Keratinocyte (primary cell): ENCODE measurements around the gene ENPP4. TPM values are rescaled to one million over a fixed set of nuclear protein-coding genes. Genes with fewer than 3 reads are reported as not detected.

ENCODE experiments used
- DNase-seq: peaks from one replicate; pipeline ENCODE4 v3.0.0-alpha.2; 2011; ENCODE audit warnings: low read depth, missing footprints, low spot score
- FAIRE-seq: peaks from 2 replicates; lab custom pipeline; 2011; peaks lifted over from hg19 to GRCh38; lab: Jason Lieb, UNC
- H2AFZ ChIP-seq: 2 replicates; pipeline ENCODE4 v1.6.0; 2012; ENCODE audit warnings: low read length, control low read depth, inconsistent platforms; ENCODE audit not compliant: control insufficient read depth
- H3K27ac ChIP-seq: 2 replicates; pipeline ENCODE4 v1.5.1; 2011; ENCODE audit warnings: low read length; ENCODE audit not compliant: control insufficient read depth, insufficient read depth
- H3K27me3 ChIP-seq: 3 replicates; pipeline ENCODE4 v1.6.0; 2011; ENCODE audit warnings: low read length; ENCODE audit not compliant: control insufficient read depth, insufficient read depth; ENCODE audit errors: extremely low read depth
- H3K36me3 ChIP-seq, 2 experiments: 2 replicates in 1 of 2; 3 replicates in 1 of 2; pipeline ENCODE4 v1.5.1; 2011; ENCODE audit warnings: low read length in 2 of 2, mild to moderate bottlenecking in 1 of 2; ENCODE audit not compliant: control insufficient read depth in 2 of 2, insufficient read depth in 2 of 2; ENCODE audit errors: extremely low read depth in 1 of 2
- H3K4me1 ChIP-seq: 3 replicates; pipeline ENCODE4 v1.5.1; 2011; ENCODE audit warnings: low read length; ENCODE audit not compliant: control insufficient read depth, insufficient read depth; ENCODE audit errors: extremely low read depth
- H3K4me2 ChIP-seq: 3 replicates; pipeline ENCODE4 v1.6.0; 2011; ENCODE audit warnings: low read depth, low read length; ENCODE audit not compliant: control insufficient read depth, insufficient read depth; ENCODE audit errors: extremely low read depth
- H3K4me3 ChIP-seq, 3 experiments: fragments of 200-600 bp in 1 of 3; sonication (generic) in 1 of 3; 2 replicates in 2 of 3; 3 replicates in 1 of 3; pipeline ENCODE4 v1.5.1; 2011 to 2016; ENCODE audit warnings: low read length in 3 of 3, mild to moderate bottlenecking in 3 of 3, control low read depth in 2 of 3, inconsistent platforms in 1 of 3, low read depth in 1 of 3, mixed read lengths in 1 of 3, mixed run types in 1 of 3, moderate library complexity in 1 of 3; ENCODE audit not compliant: control insufficient read depth in 2 of 3, insufficient read depth in 2 of 3; ENCODE audit errors: extremely low read depth in 1 of 3
- H3K79me2 ChIP-seq: 2 replicates; pipeline ENCODE4 v1.6.0; 2012; ENCODE audit warnings: low read length; ENCODE audit not compliant: control insufficient read depth, insufficient read depth
- H3K9ac ChIP-seq: 3 replicates; pipeline ENCODE4 v1.6.0; 2011; ENCODE audit warnings: low read length; ENCODE audit not compliant: control insufficient read depth, insufficient read depth; ENCODE audit errors: extremely low read depth
- H3K9me1 ChIP-seq: 3 replicates; pipeline ENCODE4 v1.6.0; 2011; ENCODE audit warnings: low read length; ENCODE audit not compliant: control insufficient read depth, insufficient read depth; ENCODE audit errors: extremely low read depth
- H3K9me3 ChIP-seq: 2 replicates; pipeline ENCODE4 v1.5.1; 2012; ENCODE audit warnings: low read depth, low read length; ENCODE audit not compliant: control insufficient read depth
- H4K20me1 ChIP-seq: 3 replicates; pipeline ENCODE4 v1.6.0; 2011; ENCODE audit warnings: low read length; ENCODE audit not compliant: control insufficient read depth, insufficient read depth; ENCODE audit errors: extremely low read depth
- EZH2 ChIP-seq: IDR thresholded peaks from one replicate; pipeline ENCODE4 v1.6.1; 2012; ENCODE audit warnings: inconsistent platforms, mild to moderate bottlenecking, low read length, moderate library complexity
- dilution Hi-C: fragments of 300-500 bp; cut with MboI; formaldehyde crosslinking; loops from one replicate; pipeline ENCODE4 v1.7.0; 2020; ENCODE audit warnings: low sequenced_read_pairs; ENCODE audit not compliant: extremely low pct_ligation_motif_present
- polyA plus RNA-seq, 5 experiments: library from polyadenylated mRNA; depleted of rRNA in 3 of 5; stranded (reverse) in 3 of 5; stranded (forward) in 1 of 5; unstranded in 1 of 5; fragments of >200 nt; gene quantifications; 1 replicate in 1 of 5; 2 replicates in 3 of 5; 3 replicates in 1 of 5; pipeline versions ENCODE4 v1.2.1 to v1.2.3, GENCODE V29; 2011 to 2012; ENCODE audit warnings: missing spikeins in 2 of 5, low read depth in 1 of 5, low replicate concordance in 1 of 5
- TF ChIP-seq, protein P1 (sequence below), 3 experiments: IDR thresholded peaks in 1 of 3; conservative IDR thresholded peaks in 1 of 3; optimal IDR thresholded peaks in 1 of 3; 2 replicates in 2 of 3; 3 replicates in 1 of 3; pipeline versions ENCODE3 to v1.5.1; 2011; ENCODE audit warnings: low read length in 3 of 3, mild to moderate bottlenecking in 3 of 3, moderate library complexity in 2 of 3, control low read depth in 1 of 3, inconsistent platforms in 1 of 3; ENCODE audit not compliant: insufficient read depth in 2 of 3; ENCODE audit errors: extremely low read depth in 1 of 3

Gene ENPP4
- polyA plus RNA-seq, 1 donor (not counting 4 experiments of a cell fraction or from before 2014, with no cell fraction given): 0.01 TPM

DNA sequence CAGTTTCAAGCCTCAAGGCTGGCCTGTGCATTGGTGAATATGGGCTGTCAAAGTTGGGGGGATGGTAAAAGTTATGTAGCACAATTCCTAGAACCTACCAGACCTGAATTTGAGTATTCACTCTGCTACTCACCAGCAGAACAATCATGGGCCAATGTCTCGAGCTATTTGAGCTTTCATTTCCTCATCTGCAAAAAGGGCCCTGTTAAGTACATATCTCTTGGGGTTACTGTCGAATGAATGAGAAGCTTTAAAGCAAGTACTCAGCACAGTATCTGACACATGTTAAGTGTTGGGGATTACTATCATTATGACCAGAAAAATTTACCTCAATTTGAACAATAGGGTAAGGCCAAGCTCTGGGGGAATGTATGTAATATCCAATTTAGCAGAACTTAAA lies 13.5 kb upstream of the ENPP4 start:
- no peaks in the 10 kb centered on the region for H3K9me3 ChIP-seq
- H3K9ac ChIP-seq: no peak overlapping the region
- H4K20me1 ChIP-seq: no peaks in the 10 kb centered on the region
- H2AFZ ChIP-seq: no peak overlapping the region
- FAIRE-seq (no peak), DNase-seq (no peak)
- dilution Hi-C loops: no loop called here
- no peak overlapping the region for H3K4me2 ChIP-seq
- H3K79me2 ChIP-seq: no peaks in the 10 kb centered on the region
- no peaks in the 10 kb centered on the region for H3K4me1 ChIP-seq
- H3K4me3 ChIP-seq: no peak overlapping the region
- H3K36me3 ChIP-seq: no peaks in the 10 kb centered on the region
- H3K27ac ChIP-seq: no peak overlapping the region
- no peaks in the 10 kb centered on the region for H3K27me3 ChIP-seq
- no peak for TF ChIP-seq EZH2
- TF ChIP-seq, protein P1, sequence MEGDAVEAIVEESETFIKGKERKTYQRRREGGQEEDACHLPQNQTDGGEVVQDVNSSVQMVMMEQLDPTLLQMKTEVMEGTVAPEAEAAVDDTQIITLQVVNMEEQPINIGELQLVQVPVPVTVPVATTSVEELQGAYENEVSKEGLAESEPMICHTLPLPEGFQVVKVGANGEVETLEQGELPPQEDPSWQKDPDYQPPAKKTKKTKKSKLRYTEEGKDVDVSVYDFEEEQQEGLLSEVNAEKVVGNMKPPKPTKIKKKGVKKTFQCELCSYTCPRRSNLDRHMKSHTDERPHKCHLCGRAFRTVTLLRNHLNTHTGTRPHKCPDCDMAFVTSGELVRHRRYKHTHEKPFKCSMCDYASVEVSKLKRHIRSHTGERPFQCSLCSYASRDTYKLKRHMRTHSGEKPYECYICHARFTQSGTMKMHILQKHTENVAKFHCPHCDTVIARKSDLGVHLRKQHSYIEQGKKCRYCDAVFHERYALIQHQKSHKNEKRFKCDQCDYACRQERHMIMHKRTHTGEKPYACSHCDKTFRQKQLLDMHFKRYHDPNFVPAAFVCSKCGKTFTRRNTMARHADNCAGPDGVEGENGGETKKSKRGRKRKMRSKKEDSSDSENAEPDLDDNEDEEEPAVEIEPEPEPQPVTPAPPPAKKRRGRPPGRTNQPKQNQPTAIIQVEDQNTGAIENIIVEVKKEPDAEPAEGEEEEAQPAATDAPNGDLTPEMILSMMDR (optimal IDR thresholded peaks at IDR 0.05 in 1 of 3, IDR thresholded peaks at IDR 0.05 in 1 of 3, conservative IDR thresholded peaks at IDR 0.05 in 1 of 3; ENCODE audit: extremely low read depth in 1 of 3, insufficient read depth in 2 of 3, low read length in 3 of 3): no peak
- H3K9me1 ChIP-seq: no peaks in the 10 kb centered on the region

DNA sequence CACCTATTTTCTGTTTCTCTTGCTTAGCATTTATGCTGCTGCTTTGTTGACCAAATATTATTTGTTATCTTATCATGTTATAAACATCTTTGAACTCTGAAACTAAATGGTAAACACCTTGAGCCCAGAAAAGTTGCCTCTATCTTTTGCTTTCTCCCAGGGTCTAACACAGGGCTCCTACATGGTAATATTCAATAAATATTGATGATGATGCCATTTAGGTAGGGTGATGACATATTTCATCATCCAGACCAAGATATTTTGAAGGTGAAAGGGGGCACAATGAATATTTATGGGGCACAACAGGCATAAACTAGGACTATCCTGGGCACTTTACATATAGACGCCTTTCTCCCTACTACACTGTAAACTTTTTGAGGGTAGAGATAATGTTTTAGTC lies 11.6 kb upstream of the ENPP4 start:
- no peak overlapping the region for H2AFZ ChIP-seq
- H3K4me2 ChIP-seq: no peak overlapping the region
- no peaks in the 10 kb centered on the region for H3K36me3 ChIP-seq
- no peaks in the 10 kb centered on the region for H3K27me3 ChIP-seq
- H3K9me3 ChIP-seq: no peaks in the 10 kb centered on the region
- DNase-seq (no peak), FAIRE-seq (no peak)
- no peak overlapping the region for H3K9ac ChIP-seq
- TF ChIP-seq EZH2: no peak
- TF ChIP-seq, protein P1 (optimal IDR thresholded peaks at IDR 0.05 in 1 of 3, IDR thresholded peaks at IDR 0.05 in 1 of 3, conservative IDR thresholded peaks at IDR 0.05 in 1 of 3; ENCODE audit: extremely low read depth in 1 of 3, insufficient read depth in 2 of 3, low read length in 3 of 3): no peak
- H3K4me3 ChIP-seq: no peak overlapping the region
- H3K79me2 ChIP-seq: no peaks in the 10 kb centered on the region
- H3K4me1 ChIP-seq: no peaks in the 10 kb centered on the region
- dilution Hi-C loops: no loop called here
- H4K20me1 ChIP-seq: no peaks in the 10 kb centered on the region
- H3K9me1 ChIP-seq: no peaks in the 10 kb centered on the region
- H3K27ac ChIP-seq: no peak overlapping the region
